Loucy (cell line): Measurements from ENCODE around the gene KDM5C.

Source experiments
- H2AFZ ChIP-seq: fragments of 200-600 bp; sonication (generic); 2 replicates; pipeline ENCODE4 v1.6.0; 2016; ENCODE audit warnings: antibody characterized with exemption, mild to moderate bottlenecking, low read length, moderate library complexity
- H3F3A ChIP-seq: fragments of 200-600 bp; 2 replicates; pipeline ENCODE4 v1.6.0; 2016; ENCODE audit warnings: antibody characterized with exemption, low read depth, mild to moderate bottlenecking
- H3K27me3 ChIP-seq: fragments of 200-600 bp; sonication (generic); 2 replicates; pipeline ENCODE4 v1.6.1; 2014; ENCODE audit warnings: low read length, mild to moderate bottlenecking; ENCODE audit not compliant: insufficient read depth, poor library complexity, severe bottlenecking
- H3K36me3 ChIP-seq: fragments of 200-600 bp; sonication (generic); 2 replicates; pipeline ENCODE4 v1.6.1; 2016; ENCODE audit warnings: low read length; ENCODE audit not compliant: insufficient read depth
- H3K4me1 ChIP-seq: fragments of 200-600 bp; sonication (generic); 2 replicates; pipeline ENCODE4 v1.5.1; 2014; ENCODE audit warnings: low read length, mild to moderate bottlenecking; ENCODE audit not compliant: insufficient read depth, poor library complexity, severe bottlenecking
- H3K4me2 ChIP-seq: fragments of 200-600 bp; sonication (generic); 2 replicates; pipeline ENCODE4 v1.6.0; 2014; ENCODE audit warnings: antibody characterized with exemption, low read length, low read depth, mild to moderate bottlenecking; ENCODE audit not compliant: poor library complexity, severe bottlenecking
- H3K4me3 ChIP-seq: fragments of 200-600 bp; sonication (generic); 2 replicates; pipeline ENCODE4 v1.5.1; 2014; ENCODE audit warnings: low read length, mild to moderate bottlenecking, mixed read lengths; ENCODE audit not compliant: poor library complexity, severe bottlenecking
- H3K79me2 ChIP-seq: fragments of 200-600 bp; sonication (generic); 2 replicates; pipeline ENCODE4 v1.6.1; 2014; ENCODE audit warnings: low read length; ENCODE audit not compliant: insufficient read depth
- H3K9ac ChIP-seq: fragments of 200-600 bp; sonication (generic); 2 replicates; pipeline ENCODE4 v1.6.0; 2014; ENCODE audit warnings: mild to moderate bottlenecking, low read depth, low read length, moderate library complexity; ENCODE audit not compliant: poor library complexity, severe bottlenecking
- H3K9me2 ChIP-seq: fragments of 200-600 bp; sonication (generic); replicated peaks from 2 replicates; pipeline ENCODE4 v1.6.1; 2016; ENCODE audit warnings: low read depth, low read length, mixed read lengths
- H3K9me3 ChIP-seq: fragments of 200-600 bp; sonication (generic); 2 replicates; pipeline ENCODE4 v1.6.1; 2014; ENCODE audit warnings: mild to moderate bottlenecking, antibody characterized with exemption, low read length, low read depth; ENCODE audit not compliant: insufficient read depth
- H4K20me1 ChIP-seq: fragments of 200-600 bp; sonication (generic); 2 replicates; pipeline ENCODE4 v1.6.0; 2014; ENCODE audit warnings: antibody characterized with exemption, low read length, mild to moderate bottlenecking; ENCODE audit not compliant: insufficient read depth, poor library complexity, severe bottlenecking
- EZH2phosphoT487 ChIP-seq: fragments of 200-600 bp; IDR thresholded peaks from 2 replicates; pipeline ENCODE4 v1.6.1; 2018; ENCODE audit warnings: antibody characterized with exemption, mild to moderate bottlenecking, moderate library complexity, borderline replicate concordance
- TF ChIP-seq, protein P1 (sequence below): fragments of 200-600 bp; sonication (generic); conservative IDR thresholded peaks from 2 replicates; pipeline ENCODE4 v1.5.1; 2014; ENCODE audit warnings: mild to moderate bottlenecking, antibody characterized with exemption, low read length

Gene KDM5C

DNA sequence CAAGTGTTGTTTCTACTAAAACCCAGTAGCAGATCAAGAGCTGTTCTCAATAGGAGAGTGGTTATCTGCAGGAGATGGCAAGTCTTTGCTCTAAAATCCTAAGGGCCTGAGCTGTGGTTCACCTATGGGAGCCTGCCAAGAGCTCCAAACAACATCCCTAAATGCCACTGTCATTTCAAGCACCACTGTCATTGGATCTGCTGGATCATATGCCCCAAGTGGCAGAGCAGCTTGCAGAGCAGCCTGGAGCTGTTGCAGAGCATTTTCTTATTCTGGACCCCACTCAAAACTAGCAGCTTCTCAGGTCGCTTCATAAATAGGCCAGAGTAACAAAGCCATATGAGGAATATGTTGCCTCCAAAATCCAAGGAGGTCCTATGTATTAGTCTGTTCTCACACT lies 71.4 kb downstream of the KDM5C start:
- Histone ChIP-seq H3K4me1 (no peaks in the 10 kb centered on the region), H2AFZ (no peak overlapping the region), H3K4me3 (no peak overlapping the region), H3K27me3 (no peaks in the 10 kb centered on the region), H3F3A (no peaks in the 10 kb centered on the region), H3K9ac (no peak overlapping the region), H3K36me3 (no peaks in the 10 kb centered on the region), H3K79me2 (no peaks in the 10 kb centered on the region), H4K20me1 (no peaks in the 10 kb centered on the region), H3K9me3 (no peaks in the 10 kb centered on the region), H3K4me2 (no peak overlapping the region), H3K9me2 (no peaks in the 10 kb centered on the region)
- TF ChIP-seq EZH2phosphoT487: no peak
- TF ChIP-seq, protein P1, sequence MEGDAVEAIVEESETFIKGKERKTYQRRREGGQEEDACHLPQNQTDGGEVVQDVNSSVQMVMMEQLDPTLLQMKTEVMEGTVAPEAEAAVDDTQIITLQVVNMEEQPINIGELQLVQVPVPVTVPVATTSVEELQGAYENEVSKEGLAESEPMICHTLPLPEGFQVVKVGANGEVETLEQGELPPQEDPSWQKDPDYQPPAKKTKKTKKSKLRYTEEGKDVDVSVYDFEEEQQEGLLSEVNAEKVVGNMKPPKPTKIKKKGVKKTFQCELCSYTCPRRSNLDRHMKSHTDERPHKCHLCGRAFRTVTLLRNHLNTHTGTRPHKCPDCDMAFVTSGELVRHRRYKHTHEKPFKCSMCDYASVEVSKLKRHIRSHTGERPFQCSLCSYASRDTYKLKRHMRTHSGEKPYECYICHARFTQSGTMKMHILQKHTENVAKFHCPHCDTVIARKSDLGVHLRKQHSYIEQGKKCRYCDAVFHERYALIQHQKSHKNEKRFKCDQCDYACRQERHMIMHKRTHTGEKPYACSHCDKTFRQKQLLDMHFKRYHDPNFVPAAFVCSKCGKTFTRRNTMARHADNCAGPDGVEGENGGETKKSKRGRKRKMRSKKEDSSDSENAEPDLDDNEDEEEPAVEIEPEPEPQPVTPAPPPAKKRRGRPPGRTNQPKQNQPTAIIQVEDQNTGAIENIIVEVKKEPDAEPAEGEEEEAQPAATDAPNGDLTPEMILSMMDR: no peak
